Ovary (tissue), 3 donors: ENCODE measurements around the gene DNAI2.

ENCODE experiments used
- CTCF ChIP-seq, 3 donors: fragments of 450-650 bp in 2 of 3; fragments of 200-600 bp in 1 of 3; IDR thresholded peaks; one replicate each; pipeline versions ENCODE4 v1.5.1 to v1.8.0; 2016 to 2022; ENCODE audit warnings: antibody characterized with exemption in 3 of 3, mild to moderate bottlenecking in 1 of 3
- EP300 ChIP-seq: sonication (generic); formaldehyde crosslinking; IDR thresholded peaks from one replicate; pipeline ENCODE4 v1.6.1; 2017; ENCODE audit warnings: antibody characterized with exemption
- POLR2A ChIP-seq: fragments of 450-650 bp; IDR thresholded peaks from one replicate; pipeline ENCODE4 v1.6.1; 2017; ENCODE audit warnings: antibody characterized with exemption, mild to moderate bottlenecking, moderate library complexity
- donor health status: DM: no; HTN: no; CAD: no.

GRCh38 chr17:74351552-74352210 lies 77.6 kb downstream of the DNAI2 start:
- TF ChIP-seq POLR2A (no peak), CTCF (IDR thresholded peaks at IDR 0.05) (no peak), EP300 (no peak)
